Measurements from ENCODE around the gene PTPRG. TPM values are rescaled to one million over a fixed set of nuclear protein-coding genes. Genes with fewer than 3 reads are reported as not detected.

The PTPRG gene
- total and polyA plus RNA-seq, 2 donors (not counting 1 experiment from before 2014, with no cell fraction given): 67.0 to 97.9 TPM

DNA sequence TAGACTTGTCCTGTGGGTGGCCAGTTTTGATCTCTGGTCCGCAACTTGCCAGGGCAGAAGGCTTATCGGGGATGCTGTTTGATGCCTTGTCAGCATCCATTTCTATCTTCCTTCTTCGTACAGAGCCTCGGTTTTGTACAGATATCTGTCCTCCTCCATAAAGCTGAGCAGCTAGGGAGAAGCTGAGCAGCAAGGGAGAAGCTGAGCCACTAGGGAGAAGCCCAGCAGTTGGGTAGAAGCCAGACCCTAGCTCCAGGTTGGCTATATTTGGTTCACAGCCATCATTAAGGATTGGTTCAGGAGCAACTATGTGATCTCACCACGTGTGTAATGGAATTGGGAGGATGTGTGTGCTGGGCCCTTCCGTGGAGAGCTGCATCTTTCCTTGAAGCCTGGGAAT lies 46.7 kb downstream of the PTPRG start:
- Histone ChIP-seq H2AFZ (ENCODE audit: low read length) (no peak overlapping the region), H3K4me3 (replicated peaks in 1 of 4; ENCODE audit: control extremely low read depth in 1 of 4, insufficient read depth in 1 of 4, low read depth in 3 of 4, low read length in 4 of 4) (no peak overlapping the region), H3K4me1 (ENCODE audit: control insufficient read depth, extremely low read depth, insufficient read depth, low read length) (peaks cover 3% of the 10 kb centered on the region), H4K20me1 (ENCODE audit: control insufficient read depth, extremely low read depth, insufficient read depth, low read length) (no peaks in the 10 kb centered on the region), H3K9me3 (ENCODE audit: control insufficient read depth, insufficient read depth, low read depth, low read length) (no peaks in the 10 kb centered on the region), H3K27ac (ENCODE audit: insufficient read depth, low read length) (no peak overlapping the region), H3K36me3 (ENCODE audit: control insufficient read depth, insufficient read depth, low read length) (peaks cover 2% of the 10 kb centered on the region), H3K4me2 (ENCODE audit: extremely low read depth, insufficient read depth, low read length) (no peak overlapping the region), H3K27me3 (ENCODE audit: control insufficient read depth, insufficient read depth, low read length) (no peaks in the 10 kb centered on the region), H3K9ac (ENCODE audit: insufficient read depth, low read length) (no peak overlapping the region), H3K79me2 (ENCODE audit: control insufficient read depth, insufficient read depth, low read length) (peaks cover 3% of the 10 kb centered on the region)
- no peak for TF ChIP-seq CTCF (conservative IDR thresholded peaks at IDR 0.05 in 1 of 2, IDR thresholded peaks at IDR 0.05 in 1 of 2; ENCODE audit: low read depth in 1 of 2, low read length in 2 of 2)
- no peak for TF ChIP-seq EZH2 (IDR thresholded peaks at IDR 0.05; ENCODE audit: low read length, missing control alignments)
- no peak for DNase-seq (ENCODE audit: low read depth in 2 of 2)

DNA sequence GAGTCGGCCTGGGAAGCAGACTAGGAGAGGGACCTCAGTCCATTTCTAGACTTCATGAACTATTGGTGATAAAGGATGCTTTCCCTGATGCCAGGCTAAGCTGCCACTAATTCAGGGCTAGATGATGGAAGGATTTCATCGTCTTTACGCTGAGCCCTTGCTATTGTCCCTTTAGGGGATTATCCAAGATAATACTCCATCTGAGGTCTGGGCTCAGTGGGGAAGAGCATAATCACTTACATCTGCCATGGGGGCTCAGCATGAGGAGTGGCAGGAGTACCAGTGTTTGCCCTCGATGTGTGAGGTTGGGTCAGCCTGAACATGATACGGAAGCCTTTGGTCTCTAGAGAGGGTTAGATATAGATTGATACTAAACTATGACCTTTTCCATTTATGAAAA lies 47.3 kb downstream of the PTPRG start:
- peaks cover under 1% of the 10 kb centered on the region for H3K79me2 ChIP-seq (ENCODE audit: control insufficient read depth, insufficient read depth, low read length)
- H2AFZ ChIP-seq (ENCODE audit: low read length): no peak overlapping the region
- H3K4me3 ChIP-seq (replicated peaks in 1 of 4; ENCODE audit: control extremely low read depth in 1 of 4, insufficient read depth in 1 of 4, low read depth in 3 of 4, low read length in 4 of 4): no peak overlapping the region
- H3K4me2 ChIP-seq (ENCODE audit: extremely low read depth, insufficient read depth, low read length): no peak overlapping the region
- no peaks in the 10 kb centered on the region for H4K20me1 ChIP-seq (ENCODE audit: control insufficient read depth, extremely low read depth, insufficient read depth, low read length)
- H3K36me3 ChIP-seq (ENCODE audit: control insufficient read depth, insufficient read depth, low read length): peaks cover under 1% of the 10 kb centered on the region
- no peak overlapping the region for H3K27ac ChIP-seq (ENCODE audit: insufficient read depth, low read length)
- no peaks in the 10 kb centered on the region for H3K27me3 ChIP-seq (ENCODE audit: control insufficient read depth, insufficient read depth, low read length)
- no peak overlapping the region for H3K9ac ChIP-seq (ENCODE audit: insufficient read depth, low read length)
- H3K9me3 ChIP-seq (ENCODE audit: control insufficient read depth, insufficient read depth, low read depth, low read length): no peaks in the 10 kb centered on the region
- DNase-seq (ENCODE audit: low read depth in 2 of 2): no peak
- TF ChIP-seq EZH2 (IDR thresholded peaks at IDR 0.05; ENCODE audit: low read length, missing control alignments) (no peak), CTCF (conservative IDR thresholded peaks at IDR 0.05 in 1 of 2, IDR thresholded peaks at IDR 0.05 in 1 of 2; ENCODE audit: low read depth in 1 of 2, low read length in 2 of 2) (no peak)
- peaks cover 3% of the 10 kb centered on the region for H3K4me1 ChIP-seq (ENCODE audit: control insufficient read depth, extremely low read depth, insufficient read depth, low read length)

- Histone ChIP-seq H3K9ac (ENCODE audit: insufficient read depth, low read length) (no peak overlapping the region), H4K20me1 (ENCODE audit: control insufficient read depth, extremely low read depth, insufficient read depth, low read length) (no peaks in the 10 kb centered on the region), H3K4me2 (ENCODE audit: extremely low read depth, insufficient read depth, low read length) (no peak overlapping the region), H3K27me3 (ENCODE audit: control insufficient read depth, insufficient read depth, low read length) (no peaks in the 10 kb centered on the region), H3K79me2 (ENCODE audit: control insufficient read depth, insufficient read depth, low read length) (peaks cover 3% of the 10 kb centered on the region), H2AFZ (ENCODE audit: low read length) (no peak overlapping the region), H3K27ac (ENCODE audit: insufficient read depth, low read length) (no peak overlapping the region), H3K36me3 (ENCODE audit: control insufficient read depth, insufficient read depth, low read length) (peaks cover 2% of the 10 kb centered on the region), H3K9me3 (ENCODE audit: control insufficient read depth, insufficient read depth, low read depth, low read length) (no peaks in the 10 kb centered on the region), H3K4me3 (replicated peaks in 1 of 4; ENCODE audit: control extremely low read depth in 1 of 4, insufficient read depth in 1 of 4, low read depth in 3 of 4, low read length in 4 of 4) (no peak overlapping the region), H3K4me1 (ENCODE audit: control insufficient read depth, extremely low read depth, insufficient read depth, low read length) (peaks cover 3% of the 10 kb centered on the region)
- no peak for DNase-seq (ENCODE audit: low read depth in 2 of 2)
- no peak for TF ChIP-seq EZH2 (IDR thresholded peaks at IDR 0.05; ENCODE audit: low read length, missing control alignments)
- no peak for TF ChIP-seq CTCF (conservative IDR thresholded peaks at IDR 0.05 in 1 of 2, IDR thresholded peaks at IDR 0.05 in 1 of 2; ENCODE audit: low read depth in 1 of 2, low read length in 2 of 2)
Observed at GRCh38 chr3:61610316-61610715, 48.9 kb downstream of the PTPRG start.
